GM19099 (cell line): ENCODE data around the gene SUPT20H.

ENCODE experiments used
- POLR2A ChIP-seq: IDR thresholded peaks from 3 replicates; pipeline ENCODE4 v1.6.1; 2011; ENCODE audit warnings: low read depth; ENCODE audit not compliant: insufficient read length; ENCODE audit errors: extremely low read depth

The SUPT20H gene

DNA sequence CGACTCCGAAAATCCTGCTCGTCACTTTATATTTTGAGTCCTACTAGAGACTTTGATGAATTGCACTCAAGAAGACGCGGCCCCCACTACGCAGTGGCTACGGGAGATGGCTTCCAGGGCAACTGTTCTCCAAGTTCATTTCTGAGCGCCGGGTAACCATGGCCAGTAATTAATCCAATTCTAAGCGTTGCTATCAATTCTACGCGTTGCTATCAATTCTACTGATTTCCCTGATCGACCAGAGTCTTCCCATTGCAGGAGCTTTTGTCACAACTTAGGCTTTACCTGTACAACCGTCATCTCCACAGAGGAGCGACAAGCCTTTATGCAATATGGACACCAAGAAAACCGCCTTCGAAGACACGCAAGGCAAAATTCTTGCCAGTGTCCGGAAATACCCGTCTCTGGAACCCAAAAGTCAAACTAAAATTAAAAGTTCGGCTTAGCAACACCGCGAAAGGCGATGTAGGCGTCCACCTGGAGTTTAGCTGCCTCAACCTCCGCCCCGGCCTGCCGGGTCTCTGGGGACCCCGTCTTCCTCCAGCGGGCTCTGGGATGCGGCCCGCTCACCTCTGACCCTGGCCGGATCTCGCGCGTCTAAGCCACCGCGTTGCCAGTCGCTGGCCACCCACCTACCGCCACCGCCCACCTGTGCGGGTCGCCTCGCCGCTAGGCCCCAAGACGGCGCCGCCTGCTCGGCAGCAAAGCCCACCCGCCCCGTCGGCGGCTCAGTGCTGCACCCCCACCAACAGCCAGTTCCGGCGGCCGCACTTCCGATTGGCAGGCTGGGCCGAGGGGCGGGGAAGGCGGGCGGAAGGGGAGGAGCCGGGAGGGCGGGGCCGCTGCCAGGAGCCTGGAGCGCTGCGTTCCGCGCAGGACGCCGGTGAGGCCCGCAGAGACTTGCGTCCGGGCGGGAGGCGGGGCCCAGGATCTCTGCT lies at the start of gene SUPT20H:
TSS of gene SUPT20H (minus strand) at position 779 of the 938 bp plus-strand sequence. CDS start 8,198 bp downstream, outside the sequence.
- peak; percentile 87 for TF ChIP-seq POLR2A

DNA sequence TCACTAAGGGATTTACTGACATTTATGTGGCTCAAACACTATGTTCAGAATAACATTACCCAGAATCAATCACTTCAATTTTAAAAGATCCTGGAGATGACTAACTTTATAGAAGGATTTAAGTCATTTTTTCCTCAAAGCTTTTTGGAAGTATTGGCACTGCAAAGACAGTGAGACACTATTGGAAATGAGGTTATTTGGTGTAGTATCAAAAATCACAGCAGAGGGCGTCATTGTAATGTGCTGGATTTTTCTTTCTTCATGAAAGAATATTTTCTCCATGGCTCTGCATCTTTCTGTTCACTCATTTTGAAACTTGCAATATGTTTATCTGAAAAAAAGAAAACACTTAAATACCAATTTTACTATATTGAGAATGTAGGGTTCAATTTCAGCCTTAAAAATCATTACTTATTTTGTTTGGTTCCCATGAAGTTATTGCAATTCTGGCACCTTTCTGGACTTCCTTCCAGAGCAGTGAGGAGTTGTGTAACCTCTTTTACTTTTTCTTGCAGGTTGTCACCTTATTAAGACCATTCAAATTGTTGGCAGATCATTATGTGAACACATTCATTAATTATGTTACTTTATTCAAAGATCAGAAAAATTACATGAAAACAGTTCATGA lies 49.7 kb upstream of the SUPT20H start:
- no peak for TF ChIP-seq POLR2A

DNA sequence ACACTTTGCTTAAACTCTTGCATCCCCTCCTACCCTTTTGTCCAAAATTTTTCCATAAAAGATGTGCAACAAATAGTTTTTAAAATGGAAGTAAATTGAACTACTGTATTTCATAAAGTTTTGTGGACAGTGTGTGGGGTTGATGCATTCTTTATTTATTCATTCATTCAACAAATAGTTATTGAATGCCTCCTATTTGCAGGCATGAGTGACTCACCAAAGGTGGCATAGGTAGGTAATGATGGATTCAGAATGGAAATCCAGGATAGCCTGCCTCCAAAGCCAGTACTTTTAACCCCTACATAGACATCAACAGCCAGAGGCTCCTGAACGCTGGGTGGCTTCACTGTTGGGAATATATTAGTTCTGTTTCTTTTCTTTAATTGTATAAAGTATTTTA lies 48.4 kb upstream of the SUPT20H start:
- TF ChIP-seq POLR2A: no peak

DNA sequence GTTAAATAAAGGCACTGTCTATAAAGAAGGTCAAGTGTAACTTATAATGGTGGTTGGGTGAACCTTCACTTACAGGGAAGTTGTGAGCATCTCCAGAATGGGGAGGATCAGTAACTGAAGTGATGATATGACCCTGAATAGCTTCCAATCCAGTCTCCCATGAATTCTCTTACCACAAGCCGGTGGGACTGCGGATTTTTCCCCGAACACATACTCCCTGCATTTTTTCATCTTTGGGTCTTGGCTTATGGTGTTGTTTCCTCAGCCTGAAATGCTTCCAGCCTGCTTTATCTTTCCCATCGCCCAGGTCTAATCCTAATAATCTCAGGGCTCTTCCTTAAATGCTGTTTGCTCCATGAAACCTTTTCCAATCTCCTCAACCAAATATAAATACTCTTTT lies 48.0 kb upstream of the SUPT20H start:
- TF ChIP-seq POLR2A: no peak

DNA sequence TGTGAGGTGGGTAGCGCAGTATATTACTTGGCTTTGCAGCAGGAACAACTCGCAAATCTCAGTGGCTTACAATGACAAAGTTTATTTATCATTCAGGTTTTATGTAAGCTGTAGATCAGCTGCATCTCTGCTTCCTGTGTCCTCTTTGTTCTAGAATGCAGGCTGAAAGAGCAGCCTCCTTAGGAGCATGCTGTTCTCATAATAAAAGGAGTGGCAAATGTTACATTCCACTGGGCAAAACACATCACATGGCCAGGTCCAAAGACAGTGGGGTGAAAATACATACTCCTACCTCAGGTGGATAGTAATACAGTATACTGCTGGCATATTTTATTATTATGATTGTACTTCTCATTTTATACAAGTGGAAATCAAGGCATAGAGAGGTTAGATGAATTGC lies 47.2 kb upstream of the SUPT20H start:
- no peak for TF ChIP-seq POLR2A

DNA sequence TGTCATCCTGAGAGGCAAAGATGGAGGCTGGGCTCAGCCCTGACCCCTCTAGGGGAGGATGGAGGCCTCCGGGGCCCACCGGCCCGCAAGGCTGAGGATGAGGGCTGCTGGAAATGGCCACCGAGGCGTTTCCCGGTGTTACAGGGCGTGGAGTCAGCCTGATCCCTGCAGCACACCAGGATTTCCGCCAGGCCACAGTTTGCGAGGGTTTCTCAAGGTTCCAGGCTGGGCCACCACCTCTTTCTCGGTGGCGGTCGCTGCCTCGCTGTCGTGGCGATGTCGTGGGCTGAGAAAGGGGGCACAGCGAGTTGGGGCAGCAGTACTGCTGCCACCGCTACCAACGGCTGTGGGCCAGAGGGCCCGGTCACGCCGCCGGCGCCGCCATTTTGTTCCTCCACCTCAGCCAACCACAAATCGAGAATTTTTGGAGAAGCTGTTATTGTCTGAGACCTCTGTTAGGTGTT lies 45.8 kb upstream of the SUPT20H start, which contains the start of gene CSNK1A1L:
TSS of gene CSNK1A1L (minus strand) at position 414 of the 464 bp plus-strand sequence. CDS start at position 6, 408 bp downstream.
- no peak for TF ChIP-seq POLR2A

DNA sequence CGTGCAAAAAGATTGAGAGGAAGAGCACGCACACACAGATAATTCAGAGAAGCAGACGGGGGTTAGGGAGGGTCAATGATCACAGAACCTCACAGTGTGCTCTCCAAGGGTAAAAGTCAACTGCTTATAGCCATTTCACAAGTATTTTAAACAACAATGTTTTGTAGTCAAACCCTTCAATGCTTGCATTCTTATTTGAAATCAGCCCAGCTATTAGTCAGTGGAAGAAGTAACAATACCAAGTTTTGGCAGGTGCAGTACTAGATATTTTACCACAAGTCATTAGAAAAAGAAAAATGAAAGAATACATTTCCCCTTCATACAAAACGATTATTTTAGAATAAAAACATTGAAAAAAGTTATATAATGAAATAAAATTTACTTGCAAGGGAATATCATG lies 43.4 kb upstream of the SUPT20H start:
- TF ChIP-seq POLR2A: no peak

DNA sequence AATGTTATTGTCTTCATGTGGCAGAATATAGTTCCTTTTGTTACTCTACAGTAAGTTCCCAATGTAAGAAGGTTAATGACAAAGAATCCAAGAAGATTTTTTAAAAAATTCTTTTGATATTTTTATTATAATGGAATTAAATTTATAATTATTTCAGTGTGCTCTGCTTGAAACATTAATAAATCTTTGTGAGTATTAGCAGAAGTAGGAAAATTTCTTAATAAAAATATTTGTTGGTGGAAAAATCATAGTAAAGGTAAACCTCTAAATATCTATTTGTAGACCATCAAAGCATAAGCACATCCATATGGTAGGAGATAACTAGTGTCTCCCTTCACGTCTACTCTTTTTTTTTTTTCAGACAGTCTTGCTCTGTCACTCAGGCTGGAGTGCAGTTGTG lies 41.7 kb upstream of the SUPT20H start:
- no peak for TF ChIP-seq POLR2A

DNA sequence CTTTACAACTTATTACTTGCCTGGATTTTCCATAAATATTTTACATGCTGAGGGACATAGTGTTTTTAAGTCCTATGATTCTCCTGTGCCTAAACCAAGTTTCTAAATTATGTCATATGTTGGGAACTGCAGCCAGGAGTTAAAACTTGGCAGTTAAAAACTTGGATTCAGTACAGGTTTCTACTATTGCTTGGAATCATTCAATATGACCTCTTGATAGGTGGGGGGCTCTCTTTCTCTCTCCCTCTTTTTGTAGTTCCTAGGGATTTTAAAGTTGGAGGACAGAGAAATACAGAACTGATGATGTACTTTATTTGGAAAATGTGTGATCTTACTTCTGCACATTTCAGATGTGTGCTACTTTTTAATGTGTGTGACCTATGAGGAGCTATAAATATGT lies 41.2 kb upstream of the SUPT20H start:
- no peak for TF ChIP-seq POLR2A

DNA sequence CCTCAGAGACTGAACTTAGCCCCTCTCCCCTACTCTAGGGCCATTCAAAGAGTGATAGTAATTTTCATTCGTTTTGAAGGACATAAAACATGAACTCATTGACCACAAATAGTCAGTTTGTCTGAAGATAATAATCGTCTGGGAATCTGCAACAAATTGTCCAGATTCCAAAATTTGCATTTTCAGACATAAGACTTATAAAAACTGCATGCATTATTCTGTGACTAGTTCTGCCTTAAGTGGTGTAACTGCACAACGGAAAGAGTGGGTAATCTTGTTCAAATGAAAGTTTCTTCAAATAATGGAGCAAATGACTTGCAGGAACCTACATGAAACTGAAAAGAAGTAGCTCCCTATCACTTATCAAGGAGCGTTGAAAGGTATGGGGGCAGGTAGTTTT lies 37.6 kb upstream of the SUPT20H start:
- no peak for TF ChIP-seq POLR2A

DNA sequence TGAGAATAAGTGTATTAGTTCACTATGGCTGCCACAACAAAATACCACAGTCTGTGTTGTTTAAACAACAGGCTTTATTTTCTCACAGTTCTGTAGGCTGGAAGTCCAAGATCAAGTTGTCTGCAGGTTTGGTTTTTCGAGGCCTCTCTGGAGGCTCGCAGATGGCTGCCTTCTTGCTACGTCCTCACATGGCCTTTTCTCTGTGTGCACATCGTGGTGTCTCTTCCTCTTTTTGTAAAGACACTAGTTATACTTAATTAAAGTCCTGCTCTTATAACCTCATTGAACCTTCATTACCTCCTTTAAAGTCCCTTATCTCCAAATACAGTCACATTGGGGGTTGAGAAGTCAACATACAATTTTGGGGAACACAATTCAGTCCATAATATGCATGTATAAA lies 35.4 kb upstream of the SUPT20H start:
- no peak for TF ChIP-seq POLR2A

DNA sequence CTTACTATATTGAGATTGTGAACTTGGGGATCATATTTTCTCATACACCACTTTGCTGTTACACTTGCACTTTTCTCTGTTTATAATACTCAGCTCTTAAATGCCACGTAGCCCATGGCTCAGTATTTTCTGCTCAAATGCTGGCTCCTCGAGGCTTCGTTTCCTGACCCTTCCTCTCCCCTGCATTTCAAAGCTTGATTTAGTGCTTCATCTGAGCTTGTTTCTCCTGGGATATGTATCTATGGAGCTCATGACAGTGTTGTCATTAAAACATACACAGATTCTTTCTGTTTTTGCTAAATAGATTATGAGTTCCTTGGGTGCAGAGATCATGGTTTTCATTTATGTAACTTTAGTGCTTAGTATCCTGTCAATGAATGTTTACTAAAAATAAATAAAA lies 34.6 kb upstream of the SUPT20H start:
- no peak for TF ChIP-seq POLR2A

DNA sequence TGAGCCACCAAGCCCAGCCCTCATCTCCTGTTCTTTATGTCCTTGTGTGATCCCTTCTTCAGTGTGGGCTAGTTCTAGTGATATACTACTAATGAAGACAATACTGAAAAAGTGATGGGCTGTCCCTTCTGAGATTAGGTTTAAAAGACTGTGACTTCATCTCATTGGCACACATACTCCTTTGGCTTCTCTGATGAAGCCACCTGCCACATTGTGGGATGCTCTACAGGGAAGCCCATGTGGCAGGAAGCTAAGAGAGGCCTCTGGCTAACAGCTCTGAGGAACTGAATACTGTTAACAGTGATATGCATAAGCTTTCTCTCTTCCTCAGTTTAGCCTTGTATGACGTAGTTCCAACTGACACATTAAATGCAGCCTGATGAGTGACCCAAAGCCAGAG lies 32.3 kb upstream of the SUPT20H start:
- TF ChIP-seq POLR2A: no peak

DNA sequence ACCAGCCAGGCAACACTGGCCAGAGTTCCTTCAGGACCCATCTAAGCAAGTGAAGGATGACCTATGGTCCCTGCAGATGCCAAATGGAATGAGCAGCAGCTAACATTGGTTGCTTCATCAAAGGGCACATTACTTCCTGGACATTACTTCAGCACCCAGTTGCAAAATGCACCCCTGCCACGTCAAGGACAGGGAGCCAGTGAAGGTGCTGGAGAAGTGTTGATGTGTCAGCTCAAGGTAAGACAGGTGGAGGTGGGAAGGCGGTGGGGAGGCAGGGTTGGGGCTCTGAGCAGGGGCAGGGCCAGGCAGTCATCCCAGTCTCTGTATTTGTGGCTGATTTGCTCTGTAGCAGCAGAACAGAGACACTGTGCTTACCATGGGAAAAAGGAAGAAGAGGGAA lies 31.4 kb upstream of the SUPT20H start:
- no peak for TF ChIP-seq POLR2A

DNA sequence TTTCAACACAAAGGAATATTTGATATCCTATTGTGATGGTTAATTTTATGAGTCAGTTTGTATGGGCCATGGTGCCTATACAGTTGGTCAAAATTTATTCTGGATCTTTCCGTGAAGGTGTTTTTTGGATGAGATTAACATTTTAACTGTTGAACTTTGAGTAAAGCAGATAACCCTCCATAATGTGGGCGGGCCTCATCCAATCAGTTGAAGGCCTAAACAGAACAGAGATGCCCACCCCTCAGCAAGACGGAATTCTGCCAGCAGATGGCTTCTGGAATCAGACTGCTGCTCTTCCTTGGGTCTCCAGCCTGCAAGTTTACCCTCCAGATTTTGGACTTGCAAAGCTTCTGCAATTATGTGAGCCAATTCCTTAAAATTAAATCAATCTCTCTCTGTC lies 30.0 kb upstream of the SUPT20H start:
- TF ChIP-seq POLR2A: no peak

DNA sequence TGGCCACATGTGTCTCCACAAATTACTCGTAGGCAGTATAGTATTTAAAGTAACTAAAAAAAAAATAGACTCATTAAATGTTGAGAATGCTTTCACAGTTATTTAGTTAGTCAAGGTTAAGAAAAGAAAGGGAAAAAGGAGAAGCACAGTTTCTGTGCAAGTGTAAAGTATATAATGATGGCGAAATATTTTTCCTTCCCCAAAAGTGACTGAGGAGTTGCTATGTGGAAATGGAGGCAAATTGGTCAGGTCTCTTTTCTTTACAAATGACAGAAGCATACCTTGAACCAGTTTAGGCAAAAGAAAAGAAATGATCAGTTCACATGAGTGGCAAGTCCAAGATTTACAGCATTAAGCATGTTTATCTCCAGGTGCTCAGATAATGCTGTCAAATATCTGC lies 28.0 kb upstream of the SUPT20H start:
- TF ChIP-seq POLR2A: no peak

DNA sequence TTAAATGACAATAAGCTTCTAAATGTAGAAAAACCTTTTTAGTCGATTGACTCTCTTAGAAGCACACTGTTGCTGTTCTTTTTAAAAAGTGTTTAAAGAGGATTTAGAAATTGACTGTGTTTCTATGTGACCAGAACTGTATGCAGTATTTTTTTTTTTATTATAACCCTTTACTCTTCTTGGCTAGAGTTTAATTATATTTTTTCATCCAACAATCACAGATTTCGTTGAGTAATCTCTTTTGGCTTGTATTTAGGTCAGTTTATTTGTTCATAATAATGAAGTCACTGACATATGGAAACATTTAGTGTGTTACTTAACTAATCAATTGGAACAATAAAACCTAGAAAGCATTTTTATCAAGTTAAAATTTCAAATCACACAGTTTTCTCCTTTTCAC lies 26.1 kb upstream of the SUPT20H start:
- TF ChIP-seq POLR2A: no peak

DNA sequence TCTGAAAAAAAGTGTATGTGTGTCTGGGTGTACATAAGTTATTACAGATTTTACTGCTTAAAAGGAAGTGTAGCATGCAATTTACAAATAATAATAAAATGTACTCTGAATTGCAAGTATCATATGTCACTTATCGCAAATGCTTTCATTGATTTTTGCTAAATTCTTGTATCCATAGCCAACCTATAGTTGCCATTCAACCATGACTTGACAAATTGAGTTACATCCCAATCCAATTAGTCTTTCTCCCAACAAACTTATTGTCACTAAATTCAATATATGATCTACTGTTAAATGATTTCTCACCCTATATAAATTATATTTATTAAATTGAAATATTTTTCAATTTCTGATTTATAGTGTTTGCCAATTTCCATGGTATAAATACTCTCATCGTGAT lies 17.3 kb upstream of the SUPT20H start:
- TF ChIP-seq POLR2A: no peak
